ENCODE measurements around the gene RAD51AP2.

Gene RAD51AP2

GRCh38 chr2:17470855-17471641 lies 47.2 kb downstream of the RAD51AP2 start:
- DNase-seq (ENCODE audit: low read depth in 2 of 2) = no peak

- no peak for DNase-seq (ENCODE audit: low read depth in 2 of 2)
Observed at GRCh38 chr2:17461087-17461475, 57.2 kb downstream of the RAD51AP2 start.
